ENCODE data around the gene OR2T1. TPM values are rescaled to one million over a fixed set of nuclear protein-coding genes. Genes with fewer than 3 reads are reported as not detected.
"Not testable (repeated sequence)": the region's sequence is repeated elsewhere in the genome, so short reads cannot be mapped to it uniquely, and the experiment has no call there.

OR2T1 gene
- total RNA-seq, 1 experiment from 2014 or later, result not detected

- not testable (repeated sequence) for DNase-seq (ENCODE audit: low read depth)
Measured at GRCh38 chr1:248436303-248436702, 33.5 kb downstream of the OR2T1 start.

- DNase-seq (ENCODE audit: low read depth), result not testable (repeated sequence)
Measured at GRCh38 chr1:248438668-248439067, 35.8 kb downstream of the OR2T1 start.

GRCh38 chr1:248439283-248439682 lies 36.4 kb downstream of the OR2T1 start:
- not testable (repeated sequence) for DNase-seq (ENCODE audit: low read depth)

GRCh38 chr1:248442500-248443277 lies 39.8 kb downstream of the OR2T1 start:
- not testable (repeated sequence) for DNase-seq (ENCODE audit: low read depth)

GRCh38 chr1:248444603-248445002 lies 41.8 kb downstream of the OR2T1 start:
- not testable (repeated sequence) for DNase-seq (ENCODE audit: low read depth)

GRCh38 chr1:248445399-248445798 lies 42.6 kb downstream of the OR2T1 start, which contains the start of gene OR2T2:
OR2T2 (plus strand) TSS chr1:248445637; CDS start chr1:248452798, 7,161 bp downstream.
- DNase-seq (ENCODE audit: low read depth), result not testable (repeated sequence)

GRCh38 chr1:248448409-248449074 lies 45.7 kb downstream of the OR2T1 start:
- DNase-seq (ENCODE audit: low read depth), result not testable (repeated sequence)

- DNase-seq (ENCODE audit: low read depth), result not testable (repeated sequence)
Measured at GRCh38 chr1:248449821-248450465, 47.1 kb downstream of the OR2T1 start.

- DNase-seq (ENCODE audit: low read depth), result not testable (repeated sequence)
Measured at GRCh38 chr1:248450466-248451145, 47.8 kb downstream of the OR2T1 start.

- DNase-seq (ENCODE audit: low read depth), result not testable (repeated sequence)
Measured at GRCh38 chr1:248453619-248454018, 50.8 kb downstream of the OR2T1 start.

- not testable (repeated sequence) for DNase-seq (ENCODE audit: low read depth)
Measured at GRCh38 chr1:248455045-248455444, 52.2 kb downstream of the OR2T1 start.

- not testable (repeated sequence) for DNase-seq (ENCODE audit: low read depth)
Measured at GRCh38 chr1:248456635-248457034, 53.8 kb downstream of the OR2T1 start.

Other genes with a start within 250 kb of the OR2T1 start
- not detected in 2 replicates for gene OR2M2, start 228.2 kb upstream of the OR2T1 start, total RNA-seq (2014; rRNA removed; shearing (Covaris generic))
- not detected in 2 replicates for gene OR2M3, start 205.8 kb upstream of the OR2T1 start, total RNA-seq (2014; rRNA removed; shearing (Covaris generic))
- not detected in 2 replicates for gene OR2M4, start 171.6 kb upstream of the OR2T1 start, total RNA-seq (2014; rRNA removed; shearing (Covaris generic))
- not detected in 2 replicates for gene OR2T33, start 125.1 kb upstream of the OR2T1 start, total RNA-seq (2014; rRNA removed; shearing (Covaris generic))
- not detected in 2 replicates for gene OR2T12, start 99.6 kb upstream of the OR2T1 start, total RNA-seq (2014; rRNA removed; shearing (Covaris generic))
- not detected in 2 replicates for gene OR2M7, start 78.5 kb upstream of the OR2T1 start, total RNA-seq (2014; rRNA removed; shearing (Covaris generic))
- not detected in 2 replicates for gene OR14C36, start 54.3 kb upstream of the OR2T1 start, total RNA-seq (2014; rRNA removed; shearing (Covaris generic))
- gene OR2T4, start 41.4 kb upstream of the OR2T1 start, total RNA-seq (2014; rRNA removed; shearing (Covaris generic)), result not detected in 2 replicates
- gene OR2T6, start 27.3 kb upstream of the OR2T1 start, total RNA-seq (2014; rRNA removed; shearing (Covaris generic)), result not detected in 2 replicates
- not detected in 2 replicates for gene OR2T2, start 42.6 kb downstream of the OR2T1 start, total RNA-seq (2014; rRNA removed; shearing (Covaris generic))
- gene OR2T3, start 70.3 kb downstream of the OR2T1 start, total RNA-seq (2014; rRNA removed; shearing (Covaris generic)), result not detected in 2 replicates
- gene OR2T5, start 85.5 kb downstream of the OR2T1 start, total RNA-seq (2014; rRNA removed; shearing (Covaris generic)), result not detected in 2 replicates
- gene OR2G6, start 105.0 kb downstream of the OR2T1 start, total RNA-seq (2014; rRNA removed; shearing (Covaris generic)), result not detected in 2 replicates
- gene OR2T29, start 159.7 kb downstream of the OR2T1 start, total RNA-seq (2014; rRNA removed; shearing (Covaris generic)), result not detected in 2 replicates
- gene OR2T34, start 171.7 kb downstream of the OR2T1 start, total RNA-seq (2014; rRNA removed; shearing (Covaris generic)), result not detected in 2 replicates
- gene OR2T10, start 194.7 kb downstream of the OR2T1 start, total RNA-seq (2014; rRNA removed; shearing (Covaris generic)), result not detected in 2 replicates
- not detected in 2 replicates for gene OR2T11, start 232.0 kb downstream of the OR2T1 start, total RNA-seq (2014; rRNA removed; shearing (Covaris generic))
- not detected in 2 replicates for gene OR2T35, start 242.2 kb downstream of the OR2T1 start, total RNA-seq (2014; rRNA removed; shearing (Covaris generic))